Mesenchymal stem cell (in vitro differentiated cells and primary cell): ENCODE results near the gene STX2.

Experiments
- DNase-seq: peaks from one replicate; pipeline ENCODE4 v3.0.0-alpha.2; 2013
- H2AFZ ChIP-seq: one replicate; pipeline ENCODE4 v1.6.1; 2013; ENCODE audit warnings: low read depth, mild to moderate bottlenecking, control low read depth, inconsistent platforms, low read length, moderate library complexity
- H2AK5ac ChIP-seq: 2 replicates; pipeline ENCODE4 v1.6.1; 2013; ENCODE audit warnings: low read length, moderate library complexity, mild to moderate bottlenecking, inconsistent platforms; ENCODE audit not compliant: severe bottlenecking
- H2BK120ac ChIP-seq: one replicate; pipeline ENCODE4 v1.6.1; 2013; ENCODE audit warnings: low read depth, mild to moderate bottlenecking, inconsistent platforms, low read length, moderate library complexity
- H2BK12ac ChIP-seq, 2 experiments: one replicate each; pipeline ENCODE4 v1.6.1; 2013; ENCODE audit warnings: inconsistent platforms in 2 of 2, low read length in 2 of 2, mild to moderate bottlenecking in 2 of 2, moderate library complexity in 2 of 2, control low read depth in 1 of 2
- H2BK15ac ChIP-seq: one replicate; pipeline ENCODE4 v1.6.1; 2013; ENCODE audit warnings: mild to moderate bottlenecking, low read depth, inconsistent platforms; ENCODE audit not compliant: poor library complexity, severe bottlenecking
- H2BK5ac ChIP-seq: 2 replicates; pipeline ENCODE4 v1.6.1; 2013; ENCODE audit warnings: low read depth, mild to moderate bottlenecking, low read length, control low read depth, inconsistent platforms; ENCODE audit not compliant: poor library complexity, severe bottlenecking
- H3K14ac ChIP-seq, 2 experiments: one replicate each; pipeline ENCODE4 v1.6.1; 2013; ENCODE audit warnings: inconsistent platforms in 2 of 2, low read length in 2 of 2, control low read depth in 1 of 2, mild to moderate bottlenecking in 1 of 2, moderate library complexity in 1 of 2
- H3K18ac ChIP-seq, 2 experiments: one replicate each; pipeline ENCODE4 v1.6.1; 2013; ENCODE audit warnings: inconsistent platforms in 2 of 2, low read length in 2 of 2, control low read depth in 1 of 2, low read depth in 1 of 2, mild to moderate bottlenecking in 1 of 2
- H3K23ac ChIP-seq, 2 experiments: one replicate each; pipeline ENCODE4 v1.6.1; 2013; ENCODE audit warnings: inconsistent platforms in 2 of 2, low read length in 2 of 2, mild to moderate bottlenecking in 2 of 2, moderate library complexity in 2 of 2, control low read depth in 1 of 2
- H3K27ac ChIP-seq: 2 replicates; pipeline ENCODE4 v1.5.1; 2013; ENCODE audit warnings: mild to moderate bottlenecking, moderate library complexity, low read length, control low read depth, inconsistent platforms; ENCODE audit not compliant: poor library complexity, severe bottlenecking
- H3K27me3 ChIP-seq, 2 experiments: 2 replicates each; pipeline versions ENCODE4 v1.6.1 to v1.7.0; 2013; ENCODE audit warnings: low read length in 2 of 2, mild to moderate bottlenecking in 2 of 2, moderate library complexity in 2 of 2, control low read depth in 1 of 2, inconsistent platforms in 1 of 2; ENCODE audit not compliant: control insufficient read depth in 1 of 2, insufficient read depth in 1 of 2
- H3K36me3 ChIP-seq, 2 experiments: 2 replicates each; pipeline versions ENCODE4 v1.6.1 to v1.7.0; 2013; ENCODE audit warnings: low read length in 2 of 2, control low read depth in 1 of 2, inconsistent platforms in 1 of 2, low read depth in 1 of 2, mild to moderate bottlenecking in 1 of 2; ENCODE audit not compliant: insufficient read depth in 2 of 2, control insufficient read depth in 1 of 2
- H3K4ac ChIP-seq, 2 experiments: one replicate each; pipeline ENCODE4 v1.6.1; 2013; ENCODE audit warnings: inconsistent platforms in 2 of 2, low read length in 2 of 2, mild to moderate bottlenecking in 2 of 2, moderate library complexity in 2 of 2, control low read depth in 1 of 2, low read depth in 1 of 2
- H3K4me1 ChIP-seq: 2 replicates; pipeline ENCODE4 v1.6.1; 2013; ENCODE audit warnings: low read depth, low read length, control low read depth; ENCODE audit not compliant: control insufficient read depth, insufficient read depth
- H3K4me2 ChIP-seq: 2 replicates; pipeline ENCODE4 v1.6.1; 2013; ENCODE audit warnings: low read length, mild to moderate bottlenecking, inconsistent platforms; ENCODE audit not compliant: poor library complexity, severe bottlenecking
- H3K4me3 ChIP-seq, 2 experiments: 2 replicates each; pipeline versions ENCODE4 v1.5.1 to v1.7.0; 2013; ENCODE audit warnings: low read length in 2 of 2, mild to moderate bottlenecking in 2 of 2, control low read depth in 1 of 2, low read depth in 1 of 2; ENCODE audit not compliant: insufficient read depth in 1 of 2
- H3K79me1 ChIP-seq: replicated peaks from 2 replicates; pipeline ENCODE4 v1.6.1; 2013; ENCODE audit warnings: mild to moderate bottlenecking, control low read depth, low read length, inconsistent platforms; ENCODE audit not compliant: poor library complexity, severe bottlenecking
- H3K9ac ChIP-seq: 2 replicates; pipeline ENCODE4 v1.7.0; 2013; ENCODE audit warnings: mild to moderate bottlenecking, low read length, moderate library complexity
- H3K9me3 ChIP-seq: 2 replicates; pipeline ENCODE4 v1.7.0; 2013; ENCODE audit warnings: mild to moderate bottlenecking, low read length; ENCODE audit not compliant: control insufficient read depth
- H4K8ac ChIP-seq: one replicate; pipeline ENCODE4 v1.6.1; 2013; ENCODE audit warnings: inconsistent platforms, mild to moderate bottlenecking, low read length, moderate library complexity
- H4K91ac ChIP-seq: one replicate; pipeline ENCODE4 v1.6.1; 2013; ENCODE audit warnings: mild to moderate bottlenecking, low read length, inconsistent platforms
- WGBS: methylation state at CpG from one replicate; pipeline ENCODE4 v1.1.7; 2013; ENCODE audit warnings: mixed read lengths; 5-methylcytosine and 5-hydroxymethylcytosine counted together

Gene STX2

DNA sequence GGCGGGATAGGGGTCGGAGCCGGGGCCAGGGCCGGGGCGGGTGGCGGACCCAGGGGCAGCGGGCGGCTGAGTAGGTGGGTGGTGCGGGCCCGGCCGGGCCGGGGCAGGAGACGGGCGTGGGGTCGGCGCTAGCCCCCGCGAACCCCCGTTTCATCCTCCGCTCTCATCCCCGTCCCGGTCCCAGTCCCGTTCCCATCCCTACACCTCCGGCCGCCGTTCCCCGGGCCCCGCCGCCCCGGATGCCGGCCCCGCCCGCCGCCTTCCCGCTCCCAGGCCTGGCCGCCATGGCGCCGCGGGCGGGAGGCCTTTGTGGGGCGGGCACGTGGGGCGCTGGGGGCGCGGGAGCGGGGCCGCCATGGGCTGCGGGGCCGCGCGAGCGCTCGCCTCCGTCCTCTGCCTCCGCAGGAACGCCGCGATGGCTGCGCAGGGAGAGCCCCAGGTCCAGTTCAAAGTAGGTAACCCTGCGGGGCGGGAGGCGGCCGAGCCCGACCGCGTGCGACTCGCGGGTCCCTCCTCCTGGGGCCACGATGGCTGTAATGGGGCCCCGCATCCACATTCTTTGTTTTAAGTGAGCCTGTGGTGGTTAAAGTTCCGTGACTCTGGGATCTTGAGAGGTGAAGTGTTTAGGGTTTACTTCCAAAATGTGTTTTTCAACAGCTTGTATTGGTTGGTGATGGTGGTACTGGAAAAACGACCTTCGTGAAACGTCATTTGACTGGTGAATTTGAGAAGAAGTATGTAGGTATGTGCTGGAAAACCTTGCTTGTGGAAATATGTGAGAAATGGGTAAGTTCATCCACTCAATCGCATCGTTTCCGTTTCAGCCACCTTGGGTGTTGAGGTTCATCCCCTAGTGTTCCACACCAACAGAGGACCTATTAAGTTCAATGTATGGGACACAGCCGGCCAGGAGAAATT lies 33.4 kb upstream of the STX2 start:
- Histone ChIP-seq H2AFZ (no peak overlapping the region), H3K9me3 (no peaks in the 10 kb centered on the region), H3K27me3 (no peaks in the 10 kb centered on the region), H4K8ac (peak overlapping the region; percentile 80), H4K91ac (peak overlapping the region; percentile 80), H3K4me3 (peak overlapping the region; percentile 91 to 99), H3K36me3 (peaks cover 14 to 48% of the 10 kb centered on the region in 2 experiments), H2BK15ac (peak overlapping the region; percentile 67), H3K79me1 (no peaks in the 10 kb centered on the region), H2AK5ac (no peak overlapping the region), H3K23ac (peak overlapping the region in 1 of 2 experiments; percentile 71), H2BK12ac (peak overlapping the region in 1 of 2 experiments; percentile 39), H3K4me2 (peak overlapping the region; percentile 87), H3K14ac (peak overlapping the region; percentile 43 to 71), H3K4me1 (peaks cover 11% of the 10 kb centered on the region), H3K9ac (peak overlapping the region; percentile 99), H3K18ac (peak overlapping the region; percentile 91 to 94), H3K27ac (no peak overlapping the region), H2BK5ac (peak overlapping the region; percentile 89), H3K4ac (peak overlapping the region; percentile 64 to 95), H2BK120ac (peak overlapping the region; percentile 97)
- 2% methylated on average over 42 of the region's 79 CpGs for WGBS
- peak; percentile 37 for DNase-seq

- peak; percentile 87 for DNase-seq
- Histone ChIP-seq H3K23ac (peak within 1 kb of the TSS in 1 of 2 experiments; percentile 71), H3K4ac (peak within 1 kb of the TSS; percentile 91 to 95), H3K9ac (peak within 1 kb of the TSS; percentile 99), H3K27me3 (no peaks in the 10 kb centered on the region), H2BK5ac (peak within 1 kb of the TSS; percentile 89), H2AFZ (peak within 1 kb of the TSS; percentile 36), H3K9me3 (no peaks in the 10 kb centered on the region), H4K8ac (peak within 1 kb of the TSS; percentile 97), H3K4me2 (peak within 1 kb of the TSS; percentile 98), H2BK15ac (peak within 1 kb of the TSS; percentile 77), H2AK5ac (peak within 1 kb of the TSS; percentile 68), H2BK12ac (peak within 1 kb of the TSS in 1 of 2 experiments; percentile 39), H3K4me1 (peaks cover 11% of the 10 kb centered on the region), H3K4me3 (peak within 1 kb of the TSS; percentile 91 to 99), H3K36me3 (peaks cover 14 to 39% of the 10 kb centered on the region in 2 experiments), H3K14ac (peak within 1 kb of the TSS; percentile 43 to 94), H3K27ac (peak within 1 kb of the TSS; percentile 38), H3K79me1 (no peaks in the 10 kb centered on the region), H3K18ac (peak within 1 kb of the TSS; percentile 91 to 97), H2BK120ac (peak within 1 kb of the TSS; percentile 97), H4K91ac (peak within 1 kb of the TSS; percentile 91)
- WGBS = 22% methylated on average over 64 of the region's 118 CpGs
Observed at GRCh38 chr12:130871286-130872178, 32.5 kb upstream of the STX2 start, which contains the start of gene RAN. TSS of gene RAN (plus strand) at chr12:130872066. CDS start at chr12:130872594, 528 bp downstream.

GRCh38 chr12:130870442-130871285 lies 31.6 kb upstream of the STX2 start:
- Histone ChIP-seq H3K9me3 (no peaks in the 10 kb centered on the region), H3K4me2 (no peak overlapping the region), H3K27ac (no peak overlapping the region), H3K36me3 (peaks cover 11 to 30% of the 10 kb centered on the region in 2 experiments), H3K79me1 (no peaks in the 10 kb centered on the region), H3K4me3 (peak overlapping the region in 1 of 2 experiments; percentile 82), H2BK120ac (no peak overlapping the region), H3K14ac (no peak overlapping the region), H2AK5ac (no peak overlapping the region), H3K27me3 (no peaks in the 10 kb centered on the region), H2BK5ac (no peak overlapping the region), H2BK15ac (no peak overlapping the region), H3K4ac (peak overlapping the region in 1 of 2 experiments; percentile 1), H2BK12ac (no peak overlapping the region), H4K8ac (no peak overlapping the region), H3K4me1 (peaks cover 11% of the 10 kb centered on the region), H4K91ac (no peak overlapping the region), H2AFZ (no peak overlapping the region), H3K9ac (peak overlapping the region; percentile 96), H3K18ac (no peak overlapping the region), H3K23ac (no peak overlapping the region)
- WGBS = 82% methylated on average over 31 of the region's 31 CpGs
- peak; percentile 56 for DNase-seq
